CD4-positive, alpha-beta T cell treated with Interleukin-17A for 4 hours (primary cell): ENCODE measurements around the gene KRT9.
A peak's percentile ranks its signal among the peaks of the same experiment; 100 is the strongest.
"Not testable (repeated sequence)": the region's sequence is repeated elsewhere in the genome, so short reads cannot be mapped to it uniquely, and the experiment has no call there.

Experiments used
- DNase-seq: peaks from one replicate; pipeline ENCODE4 v3.0.0-alpha.2; 2020; ENCODE audit warnings: mixed read lengths

KRT9 gene

GRCh38 chr17:41600318-41600717 is 28.5 kb upstream of the KRT9 start:
- DNase-seq: no peak

GRCh38 chr17:41599680-41600079 is 27.8 kb upstream of the KRT9 start:
- no peak for DNase-seq

- no peak for DNase-seq
Observed at GRCh38 chr17:41595585-41595984, 23.7 kb upstream of the KRT9 start.

GRCh38 chr17:41594363-41594915 is 22.6 kb upstream of the KRT9 start:
- no peak for DNase-seq

GRCh38 chr17:41593306-41593981 is 21.6 kb upstream of the KRT9 start:
- DNase-seq: no peak

- DNase-seq: no peak
Observed at GRCh38 chr17:41592601-41593305, 20.9 kb upstream of the KRT9 start.

GRCh38 chr17:41589301-41589700 is 17.4 kb upstream of the KRT9 start:
- no peak for DNase-seq

- DNase-seq: no peak
Observed at GRCh38 chr17:41588126-41588810, 16.4 kb upstream of the KRT9 start.

GRCh38 chr17:41586863-41587495 is 15.1 kb upstream of the KRT9 start, which contains the start of gene KRT14:
Gene KRT14, minus strand, starts transcription at chr17:41586895. Its CDS starts 61 bp downstream, at chr17:41586834.
- DNase-seq: no peak

- DNase-seq: no peak
Observed at GRCh38 chr17:41585301-41586056, 13.6 kb upstream of the KRT9 start.

GRCh38 chr17:41584331-41584927 is 12.6 kb upstream of the KRT9 start:
- DNase-seq: not testable (repeated sequence)

GRCh38 chr17:41583137-41584127 is 11.6 kb upstream of the KRT9 start:
- no peak for DNase-seq

GRCh38 chr17:41582061-41582968 is 10.5 kb upstream of the KRT9 start:
- DNase-seq: not testable (repeated sequence)

- DNase-seq: no peak
Observed at GRCh38 chr17:41581366-41582060, 9.7 kb upstream of the KRT9 start.

GRCh38 chr17:41580687-41581365 is 9.0 kb upstream of the KRT9 start:
- no peak for DNase-seq

- no peak for DNase-seq
Observed at GRCh38 chr17:41580244-41580575, 8.4 kb upstream of the KRT9 start.

- peak; percentile 60 for DNase-seq
Observed at GRCh38 chr17:41579484-41580243, 7.8 kb upstream of the KRT9 start.

GRCh38 chr17:41578971-41579370 is 7.1 kb upstream of the KRT9 start:
- DNase-seq: no peak
